Activated CD8-positive, alpha-beta T cell treated with anti-CD3 and anti-CD28 coated beads, Interleukin-2, amount 10 ng/mL, durations not matched to agents 7 days and 5 days (primary cell): ENCODE data around the gene ARRB2. TPM values are rescaled to one million over a fixed set of nuclear protein-coding genes. Genes with fewer than 3 reads are reported as not detected.
A peak's percentile ranks its signal among the peaks of the same experiment; 100 is the strongest.
"Not testable (repeated sequence)": the region's sequence is repeated elsewhere in the genome, so short reads cannot be mapped to it uniquely, and the experiment has no call there.

Experiments used
- ATAC-seq: fragments of 150-1000 bp; cut with Tn5 transposase; one replicate; pipeline ENCODE4 v1.10.0; 2021; ENCODE audit warnings: moderate library complexity
- CTCF ChIA-PET: fragments of 350-600 bp; sonication (Branson Sonifier 250); formaldehyde crosslinking; loops from one replicate; lab custom pipeline; 2021; ENCODE audit warnings: antibody characterized with exemption; lab: Charles Lee
- POLR2A ChIA-PET: fragments of 350-600 bp; sonication (Branson Sonifier 250); formaldehyde crosslinking; loops from one replicate; lab custom pipeline; 2021; ENCODE audit warnings: antibody characterized with exemption; lab: Charles Lee
- DNase-seq: peaks from one replicate; pipeline ENCODE4 v3.0.0-alpha.2; 2020
- H3K27ac Mint-ChIP-seq: one replicate; pipeline ENCODE4 v1.8.0; 2021; ENCODE audit warnings: mild to moderate bottlenecking, mixed read lengths
- H3K27me3 Mint-ChIP-seq: one replicate; pipeline ENCODE4 v1.8.0; 2021; ENCODE audit warnings: low read depth, mixed read lengths
- H3K36me3 Mint-ChIP-seq: one replicate; pipeline ENCODE4 v1.8.0; 2021; ENCODE audit warnings: low read depth, mixed read lengths
- H3K4me1 Mint-ChIP-seq: one replicate; pipeline ENCODE4 v1.8.0; 2021; ENCODE audit warnings: low read depth, mixed read lengths
- H3K4me3 Mint-ChIP-seq: one replicate; pipeline ENCODE4 v1.8.0; 2021; ENCODE audit warnings: mild to moderate bottlenecking, mixed read lengths
- H3K9me3 Mint-ChIP-seq: one replicate; pipeline ENCODE4 v1.8.0; 2022; ENCODE audit warnings: mixed read lengths; ENCODE audit not compliant: insufficient read depth
- total RNA-seq, 2 experiments: library from RNA; stranded (reverse); gene quantifications; one replicate each; pipeline ENCODE4 v1.2.3, GENCODE V29; 2021

Gene ARRB2
- total RNA-seq, 2 experiments from 2014 or later: 302 to 316 TPM

DNA sequence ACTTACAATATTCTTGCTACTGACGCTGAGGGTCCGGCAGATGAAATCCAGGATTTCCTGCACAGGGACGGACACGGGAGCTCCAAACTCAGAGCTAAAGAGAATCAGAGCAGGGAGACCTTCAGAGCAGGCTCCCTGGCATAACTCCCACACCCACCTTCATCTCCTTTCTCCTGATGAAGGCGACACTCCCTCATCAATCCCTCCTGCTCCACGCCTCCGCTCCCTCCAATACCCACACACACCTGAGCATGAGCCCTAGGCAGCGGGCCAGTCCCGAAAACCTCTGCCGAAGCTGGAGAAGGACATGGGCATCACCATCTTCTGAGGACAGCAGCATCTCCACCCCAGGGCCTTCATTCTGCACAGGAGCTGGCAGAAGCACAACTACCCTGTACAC is 34.6 kb upstream of the ARRB2 start:
- H3K9me3 Mint-ChIP-seq: no peaks in the 10 kb centered on the region
- H3K4me1 Mint-ChIP-seq: peaks cover 17% of the 10 kb centered on the region
- POLR2A ChIA-PET: interaction anchor here (0.6 kb wide), 1 partner anchor 445 kb away, joined by 3 read pairs; no protein-coding TSS in a partner anchor
- no peak for ATAC-seq
- no peak overlapping the region for H3K4me3 Mint-ChIP-seq
- CTCF ChIA-PET: no interaction called here
- H3K27me3 Mint-ChIP-seq: no peaks in the 10 kb centered on the region
- no peak overlapping the region for H3K27ac Mint-ChIP-seq
- H3K36me3 Mint-ChIP-seq: peaks cover 50% of the 10 kb centered on the region
- DNase-seq: no peak

DNA sequence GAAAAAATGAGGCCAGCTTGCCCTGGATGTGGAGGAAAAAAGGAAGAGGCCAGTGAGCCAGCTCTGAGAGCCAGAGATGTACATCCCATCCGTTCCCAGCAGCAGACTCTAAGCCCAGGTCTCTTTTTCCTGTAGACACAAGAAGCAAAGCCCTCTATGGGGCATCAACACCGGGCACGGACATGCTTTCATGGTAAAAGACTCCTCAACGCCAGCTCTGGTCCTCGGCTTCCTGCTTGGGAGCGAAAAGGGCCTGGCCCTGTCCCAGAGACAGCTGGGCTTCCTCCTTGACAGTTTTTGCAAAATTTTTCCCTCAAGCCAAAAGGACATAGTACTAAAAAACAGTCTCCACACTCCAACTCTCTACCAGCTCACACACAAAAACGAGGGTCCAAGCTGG is 33.6 kb upstream of the ARRB2 start:
- Mint-ChIP-seq H3K27me3 (no peaks in the 10 kb centered on the region), H3K36me3 (peaks cover 45% of the 10 kb centered on the region), H3K9me3 (no peaks in the 10 kb centered on the region), H3K4me1 (peaks cover 17% of the 10 kb centered on the region), H3K4me3 (no peak overlapping the region), H3K27ac (no peak overlapping the region)
- POLR2A ChIA-PET: interaction anchor here (0.7 kb wide), 1 partner anchor 10 kb away, joined by 6 read pairs; no protein-coding TSS in a partner anchor
- DNase-seq (no peak), ATAC-seq (no peak)
- CTCF ChIA-PET: no interaction called here

DNA sequence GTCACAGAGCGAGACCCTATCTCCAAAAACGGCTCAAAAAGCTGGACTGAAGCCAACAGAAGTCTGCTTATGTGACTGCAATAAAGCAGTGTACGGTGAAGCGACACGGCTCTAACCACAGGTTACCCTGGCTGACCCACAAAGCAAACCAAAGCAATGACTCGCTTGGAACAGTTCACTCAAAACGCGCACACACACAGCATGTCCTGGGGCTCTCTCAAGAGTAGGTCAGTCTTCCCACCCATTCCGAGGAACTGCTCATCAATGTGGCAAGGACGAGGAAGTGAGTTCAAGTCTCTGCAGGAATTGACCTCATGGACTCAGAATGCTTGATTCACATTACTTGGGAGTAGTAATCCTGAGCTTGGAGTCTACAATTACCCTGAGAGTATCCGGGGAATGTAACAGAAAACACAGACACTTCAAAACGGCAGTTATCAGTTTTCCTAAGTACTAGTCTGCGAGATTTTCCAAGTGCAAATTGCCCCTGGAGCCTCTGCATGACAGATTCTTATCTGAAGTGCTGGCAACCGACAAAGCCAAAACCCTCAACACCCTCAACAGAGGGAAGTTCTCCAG is 31.9 kb upstream of the ARRB2 start:
- Mint-ChIP-seq H3K27ac (peak overlapping the region; percentile 26), H3K36me3 (peaks cover 51% of the 10 kb centered on the region), H3K4me3 (no peak overlapping the region), H3K9me3 (no peaks in the 10 kb centered on the region), H3K27me3 (no peaks in the 10 kb centered on the region), H3K4me1 (peaks cover 17% of the 10 kb centered on the region)
- DNase-seq (no peak), ATAC-seq (peak; percentile 23)
- ChIA-PET POLR2A (no interaction called here), CTCF (no interaction called here)

GRCh38 chr17:4679658-4680057 is 30.8 kb upstream of the ARRB2 start:
- peak overlapping the region; percentile 40 for H3K27ac Mint-ChIP-seq
- POLR2A ChIA-PET: no interaction called here
- peaks cover 58% of the 10 kb centered on the region for H3K36me3 Mint-ChIP-seq
- no peaks in the 10 kb centered on the region for H3K9me3 Mint-ChIP-seq
- H3K4me1 Mint-ChIP-seq: peaks cover 17% of the 10 kb centered on the region
- no peak for DNase-seq
- ATAC-seq: no peak
- no peak overlapping the region for H3K4me3 Mint-ChIP-seq
- no peaks in the 10 kb centered on the region for H3K27me3 Mint-ChIP-seq
- CTCF ChIA-PET: interaction anchor here (1.2 kb wide), 1 partner anchor 23 kb away, joined by 3 read pairs; no protein-coding TSS in a partner anchor

GRCh38 chr17:4683739-4684138 is 26.7 kb upstream of the ARRB2 start:
- POLR2A ChIA-PET, DNase-seq, H3K9me3 Mint-ChIP-seq, H3K27ac Mint-ChIP-seq, CTCF ChIA-PET, H3K4me3 Mint-ChIP-seq, ATAC-seq, H3K27me3 Mint-ChIP-seq: not testable (repeated sequence)
- peaks cover 10% of the 10 kb centered on the region for H3K4me1 Mint-ChIP-seq
- H3K36me3 Mint-ChIP-seq: peaks cover 59% of the 10 kb centered on the region

DNA sequence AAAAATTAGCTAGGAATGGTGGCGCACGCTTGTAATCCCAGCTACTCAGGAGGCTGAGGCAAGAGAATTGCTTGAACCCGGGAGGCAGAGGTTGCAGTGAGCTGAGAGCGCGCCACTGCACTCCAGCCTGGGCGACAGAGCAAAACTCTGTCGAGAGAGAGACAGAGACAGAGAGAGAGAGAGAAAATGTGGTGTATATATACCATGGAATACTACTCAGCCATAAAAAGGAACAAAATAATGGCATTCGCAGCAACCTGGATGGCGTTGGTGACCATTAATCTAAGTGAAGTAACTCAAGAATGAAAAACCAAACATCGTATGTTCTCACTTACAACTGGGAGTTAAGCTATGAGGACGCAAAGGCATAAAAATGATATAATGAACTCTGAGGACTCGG is 20.6 kb upstream of the ARRB2 start:
- H3K27me3 Mint-ChIP-seq, DNase-seq, H3K4me3 Mint-ChIP-seq, ATAC-seq, H3K27ac Mint-ChIP-seq, H3K4me1 Mint-ChIP-seq, H3K9me3 Mint-ChIP-seq, CTCF ChIA-PET: not testable (repeated sequence)
- POLR2A ChIA-PET: interaction anchor here (2.4 kb wide), 1 partner anchor 13 kb away, joined by 8 read pairs; no protein-coding TSS in a partner anchor
- peaks cover 58% of the 10 kb centered on the region for H3K36me3 Mint-ChIP-seq

- no peak overlapping the region for H3K27ac Mint-ChIP-seq
- no peak for DNase-seq
- no peak overlapping the region for H3K4me3 Mint-ChIP-seq
- H3K4me1 Mint-ChIP-seq: peaks cover 2% of the 10 kb centered on the region
- POLR2A ChIA-PET: interaction anchor here (2.4 kb wide), 1 partner anchor 12 kb away, joined by 8 read pairs; no protein-coding TSS in a partner anchor
- no peak for ATAC-seq
- H3K9me3 Mint-ChIP-seq: no peaks in the 10 kb centered on the region
- peaks cover 56% of the 10 kb centered on the region for H3K36me3 Mint-ChIP-seq
- H3K27me3 Mint-ChIP-seq: no peaks in the 10 kb centered on the region
- CTCF ChIA-PET: no interaction called here
Observed at GRCh38 chr17:4690745-4691144, 19.7 kb upstream of the ARRB2 start.

GRCh38 chr17:4691686-4692085 is 18.7 kb upstream of the ARRB2 start:
- no peak overlapping the region for H3K27ac Mint-ChIP-seq
- no peak for ATAC-seq
- no peak overlapping the region for H3K4me3 Mint-ChIP-seq
- H3K9me3 Mint-ChIP-seq: no peaks in the 10 kb centered on the region
- H3K36me3 Mint-ChIP-seq: peaks cover 60% of the 10 kb centered on the region
- DNase-seq: no peak
- ChIA-PET POLR2A (interaction anchor here (2.4 kb wide), 1 partner anchor 11 kb away, joined by 8 read pairs; no protein-coding TSS in a partner anchor), CTCF (no interaction called here)
- H3K27me3 Mint-ChIP-seq: no peaks in the 10 kb centered on the region
- peaks cover 12% of the 10 kb centered on the region for H3K4me1 Mint-ChIP-seq

DNA sequence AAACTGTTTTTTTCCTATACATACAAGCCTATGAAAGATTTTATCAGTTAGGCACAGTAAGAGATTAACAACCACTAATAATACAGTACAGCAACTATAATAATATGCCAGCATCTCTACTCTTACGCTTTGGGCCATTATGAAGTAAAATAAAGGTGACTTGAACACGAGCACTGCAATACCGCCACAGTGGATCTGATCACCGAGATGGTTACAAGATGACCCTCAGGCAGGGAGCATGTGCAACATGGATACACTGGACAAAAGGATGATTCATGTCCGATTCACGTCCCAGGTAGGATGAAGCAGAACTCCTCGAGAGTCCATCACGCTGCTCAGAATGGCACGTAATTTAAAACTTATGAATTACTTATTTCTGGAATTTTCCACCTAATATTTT is 17.0 kb upstream of the ARRB2 start:
- H3K9me3 Mint-ChIP-seq: no peaks in the 10 kb centered on the region
- peaks cover 16% of the 10 kb centered on the region for H3K4me1 Mint-ChIP-seq
- no peaks in the 10 kb centered on the region for H3K27me3 Mint-ChIP-seq
- no peak overlapping the region for H3K27ac Mint-ChIP-seq
- ChIA-PET POLR2A (no interaction called here), CTCF (no interaction called here)
- H3K4me3 Mint-ChIP-seq: no peak overlapping the region
- H3K36me3 Mint-ChIP-seq: peaks cover 57% of the 10 kb centered on the region
- DNase-seq: no peak
- no peak for ATAC-seq

DNA sequence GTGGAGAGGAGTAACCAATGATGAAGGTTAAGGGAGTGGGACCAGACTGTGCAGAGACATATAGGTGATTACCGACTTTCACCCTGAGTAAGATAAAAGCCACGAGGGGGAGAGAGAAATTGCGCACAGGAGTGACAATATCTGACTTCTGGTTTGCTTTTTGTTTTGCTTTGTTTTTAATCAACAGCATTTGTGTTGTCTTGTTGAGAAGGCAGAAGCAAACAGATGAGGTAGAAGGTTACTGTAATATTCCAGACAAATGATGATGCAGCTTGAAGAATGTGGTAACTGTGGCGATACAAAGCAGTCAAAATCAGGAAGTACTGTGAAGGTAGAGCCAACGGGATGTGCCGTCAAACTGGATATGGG is 14.0 kb upstream of the ARRB2 start:
- ChIA-PET POLR2A (no interaction called here), CTCF (interaction anchor here (0.9 to 1.0 kb wide), 2 partner anchors 14 to 207 kb away, joined by 3 read pairs; partner anchors contain the start of genes ARRB2 and CHRNE)
- DNase-seq (no peak), ATAC-seq (peak; percentile 80)
- peaks cover 23% of the 10 kb centered on the region for H3K4me1 Mint-ChIP-seq
- H3K9me3 Mint-ChIP-seq: no peaks in the 10 kb centered on the region
- peaks cover 33% of the 10 kb centered on the region for H3K36me3 Mint-ChIP-seq
- peak overlapping the region; percentile 17 for H3K4me3 Mint-ChIP-seq
- H3K27ac Mint-ChIP-seq: peak overlapping the region; percentile 77
- H3K27me3 Mint-ChIP-seq: no peaks in the 10 kb centered on the region

DNA sequence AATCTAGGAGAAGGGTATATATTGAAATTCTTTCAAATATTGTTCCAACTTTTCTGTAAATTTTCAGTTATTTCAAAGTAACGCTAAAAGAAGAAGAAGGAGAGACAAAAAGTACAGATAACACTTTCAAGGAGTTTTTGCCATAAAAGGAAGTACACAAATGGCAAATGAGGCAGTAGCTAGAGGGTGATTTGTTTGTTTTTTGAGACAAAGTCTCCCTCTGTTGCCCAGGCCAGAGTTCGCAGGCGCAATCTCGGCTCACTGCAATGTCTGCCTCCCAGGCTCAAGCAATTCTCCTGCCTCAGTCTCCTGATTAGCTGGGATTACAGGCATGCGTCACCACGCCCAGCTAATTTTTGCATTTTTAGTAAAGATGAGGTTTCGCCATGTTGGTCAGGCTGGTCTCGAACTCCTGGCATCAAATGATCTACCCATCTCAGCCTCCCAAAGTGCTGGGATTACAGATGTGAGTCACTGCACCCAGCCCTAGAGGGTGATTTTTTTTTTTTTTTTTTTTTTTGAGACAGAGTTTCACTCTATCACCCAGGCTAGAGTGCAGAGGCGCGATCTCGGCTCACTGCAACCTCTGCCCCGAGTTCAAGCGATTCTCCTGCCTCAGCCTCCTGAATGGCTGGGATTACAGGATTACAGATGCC is 10.9 kb upstream of the ARRB2 start:
- Mint-ChIP-seq H3K36me3 (peaks cover 22% of the 10 kb centered on the region), H3K4me1 (peaks cover 46% of the 10 kb centered on the region)
- H3K9me3 Mint-ChIP-seq, DNase-seq, H3K4me3 Mint-ChIP-seq, CTCF ChIA-PET, POLR2A ChIA-PET, H3K27me3 Mint-ChIP-seq, H3K27ac Mint-ChIP-seq, ATAC-seq: not testable (repeated sequence)

DNA sequence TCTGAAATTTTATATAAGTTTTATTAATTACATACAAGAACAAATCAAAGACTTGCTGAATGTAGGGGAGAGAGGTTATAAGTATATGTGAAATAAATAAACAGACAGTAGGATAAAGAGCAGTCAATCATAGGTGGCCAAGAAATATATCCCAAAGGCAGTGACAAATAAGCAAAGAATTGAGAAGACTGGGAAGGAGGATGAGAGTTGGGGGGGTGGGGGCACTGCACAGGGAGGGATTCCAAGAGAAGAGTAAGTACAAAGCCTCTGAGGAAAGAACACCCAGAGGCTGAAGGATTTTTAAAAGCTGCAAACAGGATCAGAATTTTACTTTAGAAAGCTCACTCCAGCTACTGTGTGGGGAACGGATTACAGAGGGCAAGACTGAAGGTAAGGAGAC is 9.3 kb upstream of the ARRB2 start:
- H3K9me3 Mint-ChIP-seq: no peaks in the 10 kb centered on the region
- CTCF ChIA-PET: interaction anchor here (0.8 to 1.3 kb wide), 2 partner anchors 9 to 89 kb away, joined by 4 read pairs; partner anchors contain the start of gene ARRB2
- POLR2A ChIA-PET: interaction anchor here (0.7 kb wide), 1 partner anchor 9 kb away, joined by 3 read pairs; the partner anchor contains the start of gene ARRB2
- DNase-seq (no peak), ATAC-seq (no peak)
- H3K36me3 Mint-ChIP-seq: peaks cover 28% of the 10 kb centered on the region
- no peak overlapping the region for H3K27ac Mint-ChIP-seq
- H3K27me3 Mint-ChIP-seq: no peaks in the 10 kb centered on the region
- H3K4me3 Mint-ChIP-seq: no peak overlapping the region
- H3K4me1 Mint-ChIP-seq: peaks cover 54% of the 10 kb centered on the region
